Fibroblast of peridontal ligament (primary cell): ENCODE results near the gene TCFL5.

Experiments used
- DNase-seq: peaks from one replicate; pipeline ENCODE4 v3.0.0-alpha.2; 2010; ENCODE audit errors: extremely low read depth

TCFL5 gene

DNA sequence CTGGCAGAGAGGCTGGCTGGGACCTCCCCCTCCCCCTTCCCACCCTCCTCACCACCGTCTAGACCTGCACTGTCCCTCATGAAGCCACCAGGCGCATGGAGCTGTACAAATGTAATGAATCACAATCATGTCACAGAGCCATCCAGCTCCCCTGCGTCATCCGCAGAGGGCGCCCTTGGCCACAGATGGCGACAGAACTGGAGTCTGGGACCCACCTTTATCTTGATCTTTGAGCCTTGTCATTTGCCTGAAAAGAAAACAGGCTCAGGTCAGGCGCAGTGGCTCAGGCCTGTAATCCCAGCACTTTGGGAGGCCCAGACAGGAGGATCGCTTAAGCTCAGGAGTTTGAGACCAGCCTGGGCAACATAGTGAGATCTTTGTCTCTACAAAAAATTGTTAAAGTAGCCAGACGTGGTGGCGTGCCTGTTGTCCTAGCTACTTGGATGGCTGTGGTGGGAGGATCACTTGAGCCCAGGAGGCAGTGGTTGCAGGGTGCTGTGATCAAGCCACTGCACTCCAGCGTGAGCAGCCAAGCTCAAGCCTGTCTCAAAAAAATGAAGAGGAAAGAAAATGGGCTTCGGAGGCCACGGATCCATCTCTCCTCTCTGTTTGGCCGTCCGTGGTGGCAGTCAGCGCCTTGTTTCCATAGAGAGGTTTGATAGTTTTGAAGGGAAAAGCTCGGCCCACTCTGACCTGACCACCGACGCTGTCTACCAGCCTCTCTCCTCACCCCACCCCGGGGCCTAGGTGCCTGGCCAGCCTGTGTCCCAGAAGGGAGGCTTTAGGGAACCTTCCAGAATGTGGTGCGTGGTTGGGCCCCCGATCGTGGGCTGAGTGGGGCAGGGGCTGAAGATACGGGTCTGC, 38.6 kb downstream of the TCFL5 start:
- DNase-seq = no peak

DNA sequence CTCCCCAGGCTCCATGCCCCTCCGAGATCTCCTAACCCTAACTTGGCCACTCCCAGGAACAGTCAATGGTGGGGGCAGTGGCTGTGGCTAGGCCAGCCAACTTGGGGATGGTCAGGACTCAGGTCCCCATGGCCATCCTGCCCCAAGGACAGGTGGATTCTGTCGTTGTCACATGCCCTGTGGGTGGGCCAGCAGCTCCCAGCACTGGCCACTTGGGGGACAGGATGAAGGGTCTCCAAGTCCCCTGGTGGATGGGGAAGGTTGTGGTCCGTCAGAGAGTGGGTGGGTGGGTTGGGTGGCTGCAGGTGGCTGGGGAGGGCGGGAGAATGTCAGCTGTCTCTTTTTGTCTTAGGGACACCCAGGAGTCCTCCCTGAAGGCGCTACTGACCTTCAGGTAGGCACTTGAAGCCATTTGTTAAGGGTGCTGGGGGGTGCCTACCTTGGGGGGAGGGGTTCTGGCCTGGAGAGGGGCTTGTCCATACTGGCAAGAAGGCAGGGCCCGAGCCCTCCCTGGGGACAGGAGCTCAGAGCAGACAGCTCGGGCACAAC, 39.3 kb downstream of the TCFL5 start:
- DNase-seq = no peak

DNA sequence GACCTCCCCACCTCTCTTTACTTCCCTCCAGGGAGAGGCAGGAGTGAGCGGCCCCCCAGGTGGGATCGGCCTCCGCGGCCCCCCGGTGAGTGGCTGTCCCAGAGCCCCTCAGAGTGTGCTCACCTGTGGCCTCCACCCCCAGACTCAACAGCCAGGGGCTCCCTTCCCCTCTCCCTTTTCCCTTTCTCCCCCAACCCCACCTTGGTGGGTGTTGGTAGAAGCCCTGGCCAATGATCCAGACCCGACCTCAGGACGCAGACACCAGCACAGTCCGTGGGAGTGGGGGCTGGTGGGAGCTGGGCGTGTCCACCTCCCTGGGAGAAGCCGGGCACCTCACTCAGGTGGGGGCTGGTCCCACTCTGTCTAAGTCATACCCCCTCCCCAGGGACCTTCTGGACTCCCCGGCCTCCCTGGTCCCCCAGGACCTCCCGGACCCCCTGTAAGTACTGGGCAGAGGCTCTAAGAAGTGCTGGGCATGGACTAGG, 39.9 kb downstream of the TCFL5 start:
- no peak for DNase-seq

DNA sequence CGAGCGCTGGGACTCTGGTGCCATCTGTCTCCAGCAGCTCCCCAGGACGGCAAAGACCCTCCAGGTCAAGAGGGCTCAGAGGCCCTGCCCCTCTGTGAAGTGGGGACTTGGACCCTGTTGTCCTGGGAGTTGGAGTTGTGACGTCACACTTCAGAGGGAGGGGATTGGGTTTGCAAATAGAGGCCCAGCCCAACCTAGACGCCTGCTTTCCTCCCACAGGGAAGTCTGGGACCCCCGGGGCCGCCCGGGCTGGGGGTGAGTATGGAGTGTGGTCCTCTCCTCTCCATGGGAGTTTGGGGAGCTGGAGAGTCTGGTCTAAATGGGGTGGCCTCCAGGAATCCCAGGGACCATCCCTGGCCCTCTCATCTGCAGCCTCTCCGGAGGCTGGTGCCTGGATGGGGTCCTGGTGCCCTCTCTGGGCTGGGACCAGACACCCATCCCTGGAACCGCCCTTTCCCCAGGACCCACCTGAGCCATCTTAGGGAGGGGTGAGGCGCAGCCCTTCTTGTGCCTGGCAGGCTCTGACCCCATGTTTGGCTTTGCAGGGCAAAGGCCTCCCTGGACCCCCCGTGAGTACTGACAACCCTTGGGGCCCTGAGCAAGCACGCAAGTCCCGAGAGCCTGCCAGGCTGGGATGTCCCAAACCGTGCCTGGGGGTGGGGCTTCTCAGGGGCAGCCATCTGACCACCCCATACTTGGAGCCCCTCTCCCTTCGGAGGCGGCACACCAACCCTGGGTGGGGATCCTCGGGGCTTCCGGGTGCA, 40.5 kb downstream of the TCFL5 start:
- DNase-seq = no peak

- no peak for DNase-seq
Observed at GRCh38 chr20:62820208-62820961, 41.2 kb downstream of the TCFL5 start.

- no peak for DNase-seq
Observed at GRCh38 chr20:62819494-62820174, 42.0 kb downstream of the TCFL5 start.

- DNase-seq = no peak
Observed at GRCh38 chr20:62818592-62819493, 42.8 kb downstream of the TCFL5 start.

GRCh38 chr20:62817975-62818591, 43.5 kb downstream of the TCFL5 start:
- DNase-seq = no peak

- no peak for DNase-seq
Observed at GRCh38 chr20:62816884-62817873, 44.4 kb downstream of the TCFL5 start, which contains the start of gene COL9A3. Gene COL9A3 (plus strand): TSS chr20:62817050. CDS start chr20:62817065, 15 bp downstream.

DNA sequence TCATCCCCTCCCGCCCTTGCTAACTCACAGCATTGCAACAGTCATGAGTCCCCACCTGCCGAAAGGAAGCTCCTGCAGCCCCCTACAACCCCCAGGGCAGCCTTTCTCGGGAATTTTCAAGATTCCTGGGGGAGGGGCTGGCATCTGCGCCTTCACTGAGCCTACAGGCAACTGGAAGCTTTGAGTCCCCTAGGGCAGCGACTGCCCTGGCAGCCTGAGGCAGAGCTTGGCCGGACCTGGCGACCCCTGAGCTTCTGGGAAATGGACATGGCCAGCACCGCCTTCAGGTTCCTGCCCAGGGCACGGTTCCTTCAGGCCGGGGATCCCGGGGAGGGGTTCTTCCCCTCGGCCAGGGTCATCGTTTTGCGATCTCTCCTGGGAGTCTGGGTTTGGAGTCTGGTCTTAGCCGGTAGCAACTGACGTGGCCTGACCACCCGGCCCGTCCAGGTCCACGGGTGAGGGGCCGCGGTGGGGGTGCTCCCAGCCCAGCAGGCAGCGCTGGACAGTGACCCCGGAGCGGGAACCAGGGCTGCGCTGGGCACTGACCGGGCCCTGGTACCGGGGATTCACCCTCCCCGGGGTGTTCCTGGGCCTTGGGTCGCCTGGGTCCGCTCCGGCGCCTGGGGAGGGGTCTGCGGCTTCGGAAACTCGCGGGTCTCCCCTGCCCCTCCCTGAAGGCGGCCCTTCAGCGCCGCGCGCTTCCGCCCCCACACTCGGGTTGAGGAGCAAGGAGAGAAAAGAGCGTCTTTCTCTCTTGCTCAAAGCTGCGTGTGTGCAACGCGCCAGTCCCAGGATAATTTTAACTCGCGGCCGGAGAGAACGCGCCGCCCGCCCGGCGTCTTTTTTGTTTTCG, 45.4 kb downstream of the TCFL5 start:
- DNase-seq = no peak

DNA sequence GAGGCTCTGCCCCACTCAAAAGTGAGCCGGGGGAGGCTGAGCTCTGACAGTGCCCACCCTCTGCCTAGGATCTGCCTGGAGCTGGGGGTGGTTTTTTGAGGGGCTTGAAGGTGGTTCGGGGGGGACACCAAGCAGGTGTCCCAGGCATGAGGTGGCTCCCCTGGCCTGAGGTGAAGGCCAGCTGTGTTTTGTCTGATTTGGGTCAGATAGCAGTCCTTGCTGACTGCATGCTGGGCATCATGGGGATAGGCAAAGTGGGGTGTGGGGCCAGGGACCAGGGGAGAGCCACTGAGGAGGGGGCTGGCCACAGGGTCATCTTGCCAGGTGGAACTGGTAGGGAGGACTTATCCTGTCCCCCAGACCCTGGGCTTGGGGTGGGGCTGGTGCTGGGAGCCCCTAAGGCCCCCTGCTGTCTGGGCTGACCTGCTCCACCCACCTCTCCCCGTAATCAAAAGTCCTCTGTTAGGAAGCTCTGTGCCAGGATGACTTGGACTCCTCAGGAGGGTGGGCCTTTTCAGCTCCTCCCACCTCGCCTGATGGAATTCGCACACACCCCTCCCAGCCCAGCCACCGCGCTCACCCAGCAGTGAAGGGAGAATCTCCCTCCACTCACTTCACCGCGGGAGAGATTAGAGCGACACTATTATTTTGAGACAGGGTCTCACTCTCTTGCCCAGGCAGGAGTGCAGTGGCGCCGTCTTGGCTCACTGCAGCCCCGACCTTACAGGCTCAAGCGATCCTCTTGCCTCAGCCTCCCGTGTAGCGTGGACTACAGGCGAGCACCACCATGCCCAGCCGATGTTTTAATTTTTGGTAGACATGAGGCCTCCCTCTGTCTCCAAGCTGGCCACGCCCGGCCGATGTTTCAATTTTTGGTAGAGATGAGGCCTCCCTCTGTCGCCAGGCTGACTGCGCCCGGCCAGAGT, 46.3 kb downstream of the TCFL5 start:
- no peak for DNase-seq

DNA sequence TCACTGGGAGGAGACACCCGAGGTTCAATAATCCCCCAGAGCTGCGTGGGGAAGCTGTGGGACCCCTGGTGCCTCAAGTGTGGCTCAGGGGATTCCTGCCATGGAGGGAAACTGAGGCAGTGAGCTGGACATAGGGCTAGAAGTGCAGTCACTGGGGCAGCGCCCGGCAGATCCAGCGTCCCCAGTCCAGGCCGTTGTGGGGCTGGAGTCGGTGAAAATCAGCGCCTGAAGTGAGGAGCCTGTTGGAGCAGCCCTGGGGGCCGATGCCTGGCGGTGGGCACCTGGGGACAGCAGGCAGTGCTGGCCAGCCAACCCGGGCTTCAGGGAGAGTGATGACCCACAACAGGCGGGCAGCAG, 46.9 kb downstream of the TCFL5 start:
- no peak for DNase-seq

DNA sequence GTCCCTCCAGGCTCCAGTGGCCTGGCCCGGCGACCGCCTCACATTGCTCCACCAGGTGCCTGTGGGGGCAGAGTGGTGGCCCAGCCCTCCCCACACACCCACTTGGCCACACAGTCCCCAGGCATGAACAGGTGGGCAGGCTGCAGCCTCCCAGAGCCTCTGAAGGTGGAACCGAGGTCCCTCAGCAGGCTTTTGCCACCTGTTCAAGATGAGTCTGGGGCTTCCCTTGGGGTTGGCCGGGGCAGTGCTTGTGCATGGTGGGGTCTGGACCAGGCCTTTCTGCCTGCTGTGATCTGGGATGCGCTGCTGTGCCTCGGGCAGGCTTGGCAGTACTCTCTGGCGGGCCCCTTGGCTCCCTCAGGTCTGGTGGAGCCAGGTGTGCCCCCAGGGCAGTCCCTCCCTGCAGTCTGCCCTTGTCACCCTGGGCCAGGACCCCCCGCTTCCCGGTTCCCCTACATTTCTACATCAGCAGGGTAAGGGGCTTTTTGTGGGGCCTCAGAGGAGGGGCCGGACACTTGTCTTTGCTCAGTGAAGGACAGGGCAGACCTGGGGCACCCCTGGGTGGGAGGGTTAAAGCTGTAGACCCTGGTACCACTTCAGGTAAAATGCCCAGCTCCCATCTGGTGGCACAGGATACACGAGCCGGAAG, 47.4 kb downstream of the TCFL5 start:
- no peak for DNase-seq

- DNase-seq = no peak
Observed at GRCh38 chr20:62813588-62813987, 48.0 kb downstream of the TCFL5 start.

GRCh38 chr20:62812907-62813200, 48.8 kb downstream of the TCFL5 start:
- no peak for DNase-seq
